ENCODE data around the gene SHISAL1. TPM values are rescaled to one million over a fixed set of nuclear protein-coding genes. Genes with fewer than 3 reads are reported as not detected.

SHISAL1 gene
- total and polyA plus RNA-seq, 10 of the 15 experiments (the other 5 are each of a cell fraction or from before 2014, with no cell fraction given) = not detected

DNA sequence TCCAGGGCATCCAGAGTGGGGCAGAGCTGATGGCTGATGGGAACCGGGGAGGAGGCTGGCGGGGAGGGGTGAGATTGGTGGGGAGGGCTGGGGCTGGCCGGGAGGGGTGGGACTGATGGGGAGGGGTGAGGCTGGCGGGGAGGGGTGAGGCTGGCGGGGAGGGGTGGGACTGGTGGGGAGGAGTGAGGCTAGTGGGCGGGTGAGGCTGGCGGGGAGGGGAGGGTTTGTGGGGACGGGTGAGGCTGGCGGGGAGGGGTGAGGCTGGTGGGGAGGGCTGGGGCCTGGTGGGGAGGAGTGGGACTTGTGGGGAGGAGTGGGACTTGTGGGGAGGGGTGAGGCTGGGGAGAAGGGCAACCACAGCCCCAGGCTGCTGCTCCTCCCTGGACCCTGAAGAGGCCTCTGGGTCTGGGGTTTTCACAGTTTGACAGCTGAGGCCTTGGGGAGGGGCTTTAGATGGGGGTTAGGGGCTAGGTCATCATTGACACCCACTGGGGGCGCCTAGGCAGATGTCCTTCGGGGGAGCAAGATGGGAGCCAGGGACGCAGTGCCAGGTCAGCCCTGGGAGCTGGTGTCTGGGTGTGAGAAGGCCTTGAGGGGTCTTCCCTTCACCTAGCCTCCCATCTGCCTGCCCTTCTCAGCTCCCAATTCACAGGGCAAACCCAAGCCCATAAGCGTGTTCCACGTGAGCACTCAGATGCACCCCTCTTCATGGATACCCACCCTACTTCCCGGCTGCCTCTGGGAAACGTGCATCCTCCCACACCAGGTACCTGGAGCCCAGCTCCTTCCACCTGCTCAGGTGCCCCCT lies 105.4 kb downstream of the SHISAL1 start (continued):
- TF ChIP-seq, protein P1, sequence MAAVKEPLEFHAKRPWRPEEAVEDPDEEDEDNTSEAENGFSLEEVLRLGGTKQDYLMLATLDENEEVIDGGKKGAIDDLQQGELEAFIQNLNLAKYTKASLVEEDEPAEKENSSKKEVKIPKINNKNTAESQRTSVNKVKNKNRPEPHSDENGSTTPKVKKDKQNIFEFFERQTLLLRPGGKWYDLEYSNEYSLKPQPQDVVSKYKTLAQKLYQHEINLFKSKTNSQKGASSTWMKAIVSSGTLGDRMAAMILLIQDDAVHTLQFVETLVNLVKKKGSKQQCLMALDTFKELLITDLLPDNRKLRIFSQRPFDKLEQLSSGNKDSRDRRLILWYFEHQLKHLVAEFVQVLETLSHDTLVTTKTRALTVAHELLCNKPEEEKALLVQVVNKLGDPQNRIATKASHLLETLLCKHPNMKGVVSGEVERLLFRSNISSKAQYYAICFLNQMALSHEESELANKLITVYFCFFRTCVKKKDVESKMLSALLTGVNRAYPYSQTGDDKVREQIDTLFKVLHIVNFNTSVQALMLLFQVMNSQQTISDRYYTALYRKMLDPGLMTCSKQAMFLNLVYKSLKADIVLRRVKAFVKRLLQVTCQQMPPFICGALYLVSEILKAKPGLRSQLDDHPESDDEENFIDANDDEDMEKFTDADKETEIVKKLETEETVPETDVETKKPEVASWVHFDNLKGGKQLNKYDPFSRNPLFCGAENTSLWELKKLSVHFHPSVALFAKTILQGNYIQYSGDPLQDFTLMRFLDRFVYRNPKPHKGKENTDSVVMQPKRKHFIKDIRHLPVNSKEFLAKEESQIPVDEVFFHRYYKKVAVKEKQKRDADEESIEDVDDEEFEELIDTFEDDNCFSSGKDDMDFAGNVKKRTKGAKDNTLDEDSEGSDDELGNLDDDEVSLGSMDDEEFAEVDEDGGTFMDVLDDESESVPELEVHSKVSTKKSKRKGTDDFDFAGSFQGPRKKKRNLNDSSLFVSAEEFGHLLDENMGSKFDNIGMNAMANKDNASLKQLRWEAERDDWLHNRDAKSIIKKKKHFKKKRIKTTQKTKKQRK (IDR thresholded peaks at IDR 0.05; ENCODE audit: low read depth, low read length) = no peak
- TF ChIP-seq EP300 (IDR thresholded peaks at IDR 0.05; ENCODE audit: borderline replicate concordance in 1 of 2, control insufficient read depth in 1 of 2, low read depth in 2 of 2, low read length in 2 of 2) (no peak), TCF12 (IDR thresholded peaks at IDR 0.05; ENCODE audit: low read depth, low read length) (no peak), SUZ12 (IDR thresholded peaks at IDR 0.05; ENCODE audit: unreplicated experiment) (no peak), NR2F1 (conservative IDR thresholded peaks at IDR 0.05) (no peak), RCOR1 (conservative IDR thresholded peaks at IDR 0.05; ENCODE audit: low read depth, low read length) (no peak), YBX1 (IDR thresholded peaks at IDR 0.05) (no peak), BCL11A (IDR thresholded peaks at IDR 0.05; ENCODE audit: low read depth, low read length) (no peak), GABPA (IDR thresholded peaks at IDR 0.05; ENCODE audit: low read depth) (no peak), NR2C1 (IDR thresholded peaks at IDR 0.05) (no peak), RELB (IDR thresholded peaks at IDR 0.05; ENCODE audit: low read depth) (no peak), SP1 (IDR thresholded peaks at IDR 0.05; ENCODE audit: low read depth, low read length) (no peak)
- TF ChIP-seq, protein P2, sequence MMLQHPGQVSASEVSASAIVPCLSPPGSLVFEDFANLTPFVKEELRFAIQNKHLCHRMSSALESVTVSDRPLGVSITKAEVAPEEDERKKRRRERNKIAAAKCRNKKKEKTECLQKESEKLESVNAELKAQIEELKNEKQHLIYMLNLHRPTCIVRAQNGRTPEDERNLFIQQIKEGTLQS (IDR thresholded peaks at IDR 0.05; ENCODE audit: borderline replicate concordance, extremely low read depth, low read depth, low read length) = no peak

Measured in GM12878 (cell line).